Measurements from ENCODE around the gene WWP2.

Gene WWP2

GRCh38 chr16:69781118-69781517, 19.0 kb downstream of the WWP2 start:
- TF ChIP-seq YY1 (IDR thresholded peaks at IDR 0.05; ENCODE audit: low read depth) = no peak
- no peak for TF ChIP-seq TCF12 (IDR thresholded peaks at IDR 0.05; ENCODE audit: low read depth)
- no peak for TF ChIP-seq EP300 (IDR thresholded peaks at IDR 0.05; ENCODE audit: borderline replicate concordance)
- no peak for TF ChIP-seq NFIC (IDR thresholded peaks at IDR 0.05)
- no peak for TF ChIP-seq EGR1 (IDR thresholded peaks at IDR 0.05)
- TF ChIP-seq, protein P1, sequence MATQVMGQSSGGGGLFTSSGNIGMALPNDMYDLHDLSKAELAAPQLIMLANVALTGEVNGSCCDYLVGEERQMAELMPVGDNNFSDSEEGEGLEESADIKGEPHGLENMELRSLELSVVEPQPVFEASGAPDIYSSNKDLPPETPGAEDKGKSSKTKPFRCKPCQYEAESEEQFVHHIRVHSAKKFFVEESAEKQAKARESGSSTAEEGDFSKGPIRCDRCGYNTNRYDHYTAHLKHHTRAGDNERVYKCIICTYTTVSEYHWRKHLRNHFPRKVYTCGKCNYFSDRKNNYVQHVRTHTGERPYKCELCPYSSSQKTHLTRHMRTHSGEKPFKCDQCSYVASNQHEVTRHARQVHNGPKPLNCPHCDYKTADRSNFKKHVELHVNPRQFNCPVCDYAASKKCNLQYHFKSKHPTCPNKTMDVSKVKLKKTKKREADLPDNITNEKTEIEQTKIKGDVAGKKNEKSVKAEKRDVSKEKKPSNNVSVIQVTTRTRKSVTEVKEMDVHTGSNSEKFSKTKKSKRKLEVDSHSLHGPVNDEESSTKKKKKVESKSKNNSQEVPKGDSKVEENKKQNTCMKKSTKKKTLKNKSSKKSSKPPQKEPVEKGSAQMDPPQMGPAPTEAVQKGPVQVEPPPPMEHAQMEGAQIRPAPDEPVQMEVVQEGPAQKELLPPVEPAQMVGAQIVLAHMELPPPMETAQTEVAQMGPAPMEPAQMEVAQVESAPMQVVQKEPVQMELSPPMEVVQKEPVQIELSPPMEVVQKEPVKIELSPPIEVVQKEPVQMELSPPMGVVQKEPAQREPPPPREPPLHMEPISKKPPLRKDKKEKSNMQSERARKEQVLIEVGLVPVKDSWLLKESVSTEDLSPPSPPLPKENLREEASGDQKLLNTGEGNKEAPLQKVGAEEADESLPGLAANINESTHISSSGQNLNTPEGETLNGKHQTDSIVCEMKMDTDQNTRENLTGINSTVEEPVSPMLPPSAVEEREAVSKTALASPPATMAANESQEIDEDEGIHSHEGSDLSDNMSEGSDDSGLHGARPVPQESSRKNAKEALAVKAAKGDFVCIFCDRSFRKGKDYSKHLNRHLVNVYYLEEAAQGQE (IDR thresholded peaks at IDR 0.05; ENCODE audit: low read depth) = no peak
- no peak for TF ChIP-seq CEBPB (IDR thresholded peaks at IDR 0.05)

GRCh38 chr16:69784586-69784985, 22.5 kb downstream of the WWP2 start:
- TF ChIP-seq YY1 (IDR thresholded peaks at IDR 0.05; ENCODE audit: low read depth) = no peak
- TF ChIP-seq EGR1 (IDR thresholded peaks at IDR 0.05) = no peak
- no peak for TF ChIP-seq USF1 (IDR thresholded peaks at IDR 0.05)
- TF ChIP-seq NFIC (IDR thresholded peaks at IDR 0.05) = no peak
- TF ChIP-seq, protein P1 (IDR thresholded peaks at IDR 0.05; ENCODE audit: low read depth) = no peak
- TF ChIP-seq RAD21 (IDR thresholded peaks at IDR 0.05; ENCODE audit: low read depth) = no peak
- TF ChIP-seq ZBTB7A (IDR thresholded peaks at IDR 0.05; ENCODE audit: low read depth) = no peak
- TF ChIP-seq FOXM1 (IDR thresholded peaks at IDR 0.05; ENCODE audit: borderline replicate concordance, low read depth) = no peak
- no peak for TF ChIP-seq CREB1 (IDR thresholded peaks at IDR 0.05; ENCODE audit: low read depth)
- no peak for TF ChIP-seq CEBPB (IDR thresholded peaks at IDR 0.05)

- TF ChIP-seq TEAD4 (IDR thresholded peaks at IDR 0.05) (no peak), RAD21 (IDR thresholded peaks at IDR 0.05; ENCODE audit: low read depth) (no peak)
These were observed 25.8 kb downstream of the WWP2 start for GRCh38 chr16:69787883-69788282.

- TF ChIP-seq, protein P1 (IDR thresholded peaks at IDR 0.05; ENCODE audit: low read depth) = no peak
- no peak for TF ChIP-seq FOXM1 (IDR thresholded peaks at IDR 0.05; ENCODE audit: borderline replicate concordance, low read depth)
- TF ChIP-seq TCF12 (IDR thresholded peaks at IDR 0.05; ENCODE audit: low read depth) = no peak
These were observed 31.4 kb downstream of the WWP2 start for GRCh38 chr16:69793526-69793925.

DNA sequence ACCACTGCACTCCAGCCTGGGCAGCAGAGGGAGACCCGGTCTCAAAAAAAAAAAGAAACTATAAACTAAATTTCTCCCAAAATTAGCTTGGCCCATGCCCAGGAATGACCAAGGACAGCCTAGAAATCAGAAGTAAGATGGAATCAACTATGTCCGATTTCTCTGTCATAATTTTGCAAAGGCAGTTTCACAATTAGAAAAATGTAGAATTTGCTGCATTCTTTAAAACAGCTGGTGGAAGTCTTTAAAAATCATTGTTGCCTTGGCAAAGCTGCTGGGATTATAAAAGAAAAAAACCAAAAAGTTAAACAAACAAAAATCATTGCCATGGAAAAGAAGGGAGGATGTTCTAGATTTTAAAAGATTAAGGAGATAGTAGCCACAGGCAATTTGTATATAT, 32.4 kb downstream of the WWP2 start:
- TF ChIP-seq TAF1 (IDR thresholded peaks at IDR 0.05; ENCODE audit: low read depth) = no peak
- TF ChIP-seq TEAD4 (IDR thresholded peaks at IDR 0.05) = no peak
- TF ChIP-seq CEBPB (IDR thresholded peaks at IDR 0.05) = no peak
- no peak for TF ChIP-seq ZBTB7A (IDR thresholded peaks at IDR 0.05; ENCODE audit: low read depth)
- no peak for TF ChIP-seq FOXM1 (IDR thresholded peaks at IDR 0.05; ENCODE audit: borderline replicate concordance, low read depth)
- no peak for TF ChIP-seq TCF12 (IDR thresholded peaks at IDR 0.05; ENCODE audit: low read depth)
- no peak for TF ChIP-seq EP300 (IDR thresholded peaks at IDR 0.05; ENCODE audit: borderline replicate concordance)
- TF ChIP-seq, protein P1 (IDR thresholded peaks at IDR 0.05; ENCODE audit: low read depth) = no peak
- TF ChIP-seq RAD21 (IDR thresholded peaks at IDR 0.05; ENCODE audit: low read depth) = no peak
- no peak for TF ChIP-seq EGR1 (IDR thresholded peaks at IDR 0.05)
- TF ChIP-seq, protein P2, sequence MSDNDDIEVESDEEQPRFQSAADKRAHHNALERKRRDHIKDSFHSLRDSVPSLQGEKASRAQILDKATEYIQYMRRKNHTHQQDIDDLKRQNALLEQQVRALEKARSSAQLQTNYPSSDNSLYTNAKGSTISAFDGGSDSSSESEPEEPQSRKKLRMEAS (IDR thresholded peaks at IDR 0.05) = no peak
- TF ChIP-seq NFIC (IDR thresholded peaks at IDR 0.05) = no peak
